HepG2 (cell line): Measurements from ENCODE around the gene AP3B1. TPM values are rescaled to one million over a fixed set of nuclear protein-coding genes. Genes with fewer than 3 reads are reported as not detected.
A peak's percentile ranks its signal among the peaks of the same experiment; 100 is the strongest.

Experiments
- GTF3A ChIP-seq: sonication (generic); formaldehyde crosslinking; conservative IDR thresholded peaks from 2 replicates; pipeline ENCODE4 v1.4.0; 2020; ENCODE audit warnings: mild to moderate bottlenecking, missing genetic modification reagents
- ISL2 ChIP-seq: sonication (generic); formaldehyde crosslinking; IDR thresholded peaks from 2 replicates; pipeline ENCODE4 v1.5.0; 2020; ENCODE audit warnings: missing genetic modification reagents
- JDP2 ChIP-seq: sonication (generic); formaldehyde crosslinking; IDR thresholded peaks from 2 replicates; pipeline ENCODE4 v1.8.1; 2022; ENCODE audit warnings: missing genetic modification reagents, borderline replicate concordance
- KDM6A ChIP-seq: IDR thresholded peaks from 2 replicates; pipeline ENCODE4 v1.6.1; 2016; ENCODE audit warnings: low read depth
- KMT2A ChIP-seq: sonication (generic); formaldehyde crosslinking; IDR thresholded peaks from 2 replicates; pipeline ENCODE4 v1.4.0; 2020; ENCODE audit warnings: missing genetic modification reagents
- MIXL1 ChIP-seq: IDR thresholded peaks from 2 replicates; pipeline ENCODE4 v1.6.1; 2016
- NRL ChIP-seq: sonication (generic); formaldehyde crosslinking; IDR thresholded peaks from 2 replicates; pipeline ENCODE4 v1.5.0; 2020; ENCODE audit warnings: missing genetic modification reagents, mild to moderate bottlenecking, moderate library complexity, borderline replicate concordance
- RORA ChIP-seq: sonication (generic); formaldehyde crosslinking; IDR thresholded peaks from 2 replicates; pipeline ENCODE4 v1.5.0; 2020; ENCODE audit warnings: mild to moderate bottlenecking, missing genetic modification reagents, moderate library complexity
- SAFB2 ChIP-seq: sonication (generic); formaldehyde crosslinking; IDR thresholded peaks from 2 replicates; pipeline ENCODE4 v1.5.1; 2020; ENCODE audit warnings: missing genetic modification reagents, low read depth, mild to moderate bottlenecking, borderline replicate concordance
- SOX6 ChIP-seq, 2 experiments: fragments of 450-650 bp in 1 of 2; sonication (generic) in 1 of 2; formaldehyde crosslinking in 1 of 2; IDR thresholded peaks; 2 replicates each; pipeline versions ENCODE4 v1.4.0 to v1.6.1; 2017 to 2020; ENCODE audit warnings: antibody characterized with exemption in 1 of 2, mild to moderate bottlenecking in 1 of 2, missing genetic modification reagents in 1 of 2
- ZFP82 ChIP-seq: sonication (generic); formaldehyde crosslinking; IDR thresholded peaks from 2 replicates; pipeline ENCODE4 v1.5.1; 2020; ENCODE audit warnings: mild to moderate bottlenecking, missing genetic modification reagents, borderline replicate concordance
- ZMYM2 ChIP-seq: sonication (generic); formaldehyde crosslinking; IDR thresholded peaks from 2 replicates; pipeline ENCODE4 v1.8.0; 2022; ENCODE audit warnings: mild to moderate bottlenecking, missing genetic modification reagents
- ZNF180 ChIP-seq: sonication (generic); formaldehyde crosslinking; IDR thresholded peaks from 2 replicates; pipeline ENCODE4 v1.4.0; 2020; ENCODE audit warnings: low read depth, missing genetic modification reagents, borderline replicate concordance
- ZNF326 ChIP-seq: sonication (generic); formaldehyde crosslinking; IDR thresholded peaks from 2 replicates; pipeline ENCODE4 v1.4.0; 2020; ENCODE audit warnings: missing genetic modification reagents, borderline replicate concordance
- ZNF44 ChIP-seq: sonication (generic); formaldehyde crosslinking; IDR thresholded peaks from 2 replicates; pipeline ENCODE4 v1.5.1; 2020; ENCODE audit warnings: mild to moderate bottlenecking, missing genetic modification reagents
- ZNF441 ChIP-seq: sonication (generic); formaldehyde crosslinking; IDR thresholded peaks from 2 replicates; pipeline ENCODE4 v1.7.0; 2021; ENCODE audit warnings: missing genetic modification reagents, borderline replicate concordance
- ZNF546 ChIP-seq: sonication (generic); formaldehyde crosslinking; conservative IDR thresholded peaks from 2 replicates; pipeline ENCODE4 v1.8.1; 2023; ENCODE audit warnings: mild to moderate bottlenecking, missing genetic modification reagents
- ZNF652 ChIP-seq: IDR thresholded peaks from 2 replicates; pipeline ENCODE4 v1.6.1; 2016; ENCODE audit warnings: low read depth, borderline replicate concordance
- polyA plus RNA-seq, 8 experiments: library from polyadenylated mRNA; depleted of rRNA in 3 of 8; stranded (reverse) in 7 of 8; unstranded in 1 of 8; fragments of >200 nt; fragmentation: Illumina TruSeq in 4 of 8; extraction: Trizol in 4 of 8; gene quantifications; 2 replicates each; pipeline versions ENCODE4 v1.2.1 to v1.2.3, GENCODE V29; 2011 to 2016; ENCODE audit warnings: low read depth in 4 of 8, missing spikeins in 1 of 8, mixed read lengths in 1 of 8; ENCODE audit not compliant: insufficient read depth in 1 of 8
- total RNA-seq, 5 experiments: library from RNA; depleted of rRNA; stranded (reverse); fragments of >200 nt; fragmentation: Illumina TruSeq; extraction: Trizol; gene quantifications; 2 replicates each; pipeline ENCODE4 v1.2.3, GENCODE V29; 2016; ENCODE audit warnings: low read depth in 1 of 5
- TF ChIP-seq, protein P1 (sequence below): sonication (generic); formaldehyde crosslinking; IDR thresholded peaks from 2 replicates; pipeline ENCODE4 v1.5.1; 2020; ENCODE audit warnings: missing genetic modification reagents, mild to moderate bottlenecking, borderline replicate concordance
- TF ChIP-seq, protein P2 (sequence below): sonication (generic); formaldehyde crosslinking; IDR thresholded peaks from 2 replicates; pipeline ENCODE4 v1.4.0; 2020; ENCODE audit warnings: missing genetic modification reagents
- TF ChIP-seq, protein P3 (sequence below): sonication (generic); formaldehyde crosslinking; IDR thresholded peaks from 2 replicates; pipeline ENCODE4 v1.4.0; 2020; ENCODE audit warnings: missing genetic modification reagents
- TF ChIP-seq, protein P4 (sequence below), 2 experiments: sonication (generic) in 1 of 2; formaldehyde crosslinking in 1 of 2; IDR thresholded peaks; 2 replicates each; pipeline versions ENCODE4 v1.4.0 to v1.6.1; 2018 to 2020; ENCODE audit warnings: missing genetic modification reagents in 2 of 2, borderline replicate concordance in 1 of 2, low read depth in 1 of 2, mild to moderate bottlenecking in 1 of 2, missing biosample characterization in 1 of 2
- TF ChIP-seq, protein P5 (sequence below): IDR thresholded peaks from 2 replicates; pipeline ENCODE4 v1.6.1; 2012; ENCODE audit warnings: low read depth, low read length, improper control_type of control experiment

The AP3B1 gene
- total and polyA plus RNA-seq, 2 of the 13 experiments (the other 11 are each of a cell fraction or from before 2014, with no cell fraction given) = 37.7 to 51.2 TPM

DNA sequence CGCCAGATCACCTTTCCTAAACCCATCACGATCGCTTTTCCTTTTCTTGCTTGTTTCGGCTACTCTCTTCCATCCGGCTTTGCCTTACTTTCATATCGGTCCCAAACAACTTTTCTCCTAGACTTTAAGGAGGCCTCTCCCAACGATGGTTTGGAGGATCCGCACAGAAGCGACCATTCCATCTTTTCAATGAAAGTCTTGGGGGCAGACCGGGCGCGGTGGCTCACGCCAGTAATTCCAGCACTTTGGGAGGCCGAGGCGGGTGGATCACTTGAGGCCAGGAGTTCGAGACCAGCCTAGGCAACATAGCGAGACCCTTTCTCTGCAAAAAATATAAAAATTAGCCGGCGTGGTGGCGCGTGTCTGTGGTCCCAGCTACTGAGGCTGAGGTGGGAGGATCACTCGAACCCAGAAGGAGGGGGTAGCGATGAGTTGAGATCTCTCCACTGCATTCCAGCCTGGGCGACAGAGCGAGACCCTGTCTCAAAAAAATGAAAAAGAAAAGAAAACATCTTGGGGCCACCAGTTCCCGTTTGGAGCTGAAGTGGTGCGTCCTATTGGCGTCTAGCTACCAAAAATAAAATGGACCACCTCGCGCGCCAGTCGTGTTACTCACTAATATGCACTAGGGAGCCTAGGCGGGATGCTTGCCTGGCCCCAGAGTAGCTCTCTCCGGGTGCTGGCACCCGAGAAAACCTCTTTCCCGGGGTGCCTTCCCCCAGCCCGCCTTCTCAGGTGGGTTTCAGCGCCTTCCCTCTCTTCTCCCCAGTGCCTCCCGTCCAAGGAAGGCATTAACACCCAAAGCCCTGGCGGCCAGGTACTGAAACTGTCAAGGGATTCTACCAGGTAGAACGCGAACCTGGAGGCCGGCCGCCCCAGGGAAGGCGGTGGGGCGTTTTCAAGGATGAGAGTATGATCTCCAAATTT, 800 bp upstream of the AP3B1 start (continued):
- TF ChIP-seq, protein P1, sequence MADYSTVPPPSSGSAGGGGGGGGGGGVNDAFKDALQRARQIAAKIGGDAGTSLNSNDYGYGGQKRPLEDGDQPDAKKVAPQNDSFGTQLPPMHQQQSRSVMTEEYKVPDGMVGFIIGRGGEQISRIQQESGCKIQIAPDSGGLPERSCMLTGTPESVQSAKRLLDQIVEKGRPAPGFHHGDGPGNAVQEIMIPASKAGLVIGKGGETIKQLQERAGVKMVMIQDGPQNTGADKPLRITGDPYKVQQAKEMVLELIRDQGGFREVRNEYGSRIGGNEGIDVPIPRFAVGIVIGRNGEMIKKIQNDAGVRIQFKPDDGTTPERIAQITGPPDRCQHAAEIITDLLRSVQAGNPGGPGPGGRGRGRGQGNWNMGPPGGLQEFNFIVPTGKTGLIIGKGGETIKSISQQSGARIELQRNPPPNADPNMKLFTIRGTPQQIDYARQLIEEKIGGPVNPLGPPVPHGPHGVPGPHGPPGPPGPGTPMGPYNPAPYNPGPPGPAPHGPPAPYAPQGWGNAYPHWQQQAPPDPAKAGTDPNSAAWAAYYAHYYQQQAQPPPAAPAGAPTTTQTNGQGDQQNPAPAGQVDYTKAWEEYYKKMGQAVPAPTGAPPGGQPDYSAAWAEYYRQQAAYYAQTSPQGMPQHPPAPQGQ = no peak
- TF ChIP-seq KDM6A (CRISPR knock-in tag) (no peak), NRL (CRISPR knock-in tag) (no peak), MIXL1 (0 out of 2 replicates have a peak, but pooled peaks have one; percentile 14), ZNF441 (CRISPR knock-in tag) (no peak), RORA (CRISPR knock-in tag) (0 out of 2 replicates have a peak, but pooled peaks have one; percentile 78), ZFP82 (0 out of 2 replicates have a peak, but pooled peaks have one; percentile 9), ZNF652 (CRISPR knock-in tag) (no peak), ZNF44 (CRISPR knock-in tag) (no peak), SAFB2 (CRISPR knock-in tag) (0 out of 2 replicates have a peak, but pooled peaks have one; percentile 2), ZNF326 (no peak), ZMYM2 (CRISPR knock-in tag) (peak; percentile 90), SOX6 (IDR thresholded peaks at IDR 0.05) (no peak), SOX6 (CRISPR knock-in tag; IDR thresholded peaks at IDR 0.05) (no peak), ISL2 (CRISPR knock-in tag) (no peak), JDP2 (CRISPR knock-in tag) (no peak), ZNF180 (CRISPR knock-in tag) (no peak), GTF3A (no peak), KMT2A (CRISPR knock-in tag) (no peak), ZNF546 (CRISPR knock-in tag) (no peak)
- TF ChIP-seq, protein P2, sequence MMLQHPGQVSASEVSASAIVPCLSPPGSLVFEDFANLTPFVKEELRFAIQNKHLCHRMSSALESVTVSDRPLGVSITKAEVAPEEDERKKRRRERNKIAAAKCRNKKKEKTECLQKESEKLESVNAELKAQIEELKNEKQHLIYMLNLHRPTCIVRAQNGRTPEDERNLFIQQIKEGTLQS (CRISPR knock-in tag) = no peak
- TF ChIP-seq, protein P3, sequence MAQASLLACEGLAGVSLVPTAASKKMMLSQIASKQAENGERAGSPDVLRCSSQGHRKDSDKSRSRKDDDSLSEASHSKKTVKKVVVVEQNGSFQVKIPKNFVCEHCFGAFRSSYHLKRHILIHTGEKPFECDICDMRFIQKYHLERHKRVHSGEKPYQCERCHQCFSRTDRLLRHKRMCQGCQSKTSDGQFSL (CRISPR knock-in tag) = no peak
- TF ChIP-seq, protein P4, sequence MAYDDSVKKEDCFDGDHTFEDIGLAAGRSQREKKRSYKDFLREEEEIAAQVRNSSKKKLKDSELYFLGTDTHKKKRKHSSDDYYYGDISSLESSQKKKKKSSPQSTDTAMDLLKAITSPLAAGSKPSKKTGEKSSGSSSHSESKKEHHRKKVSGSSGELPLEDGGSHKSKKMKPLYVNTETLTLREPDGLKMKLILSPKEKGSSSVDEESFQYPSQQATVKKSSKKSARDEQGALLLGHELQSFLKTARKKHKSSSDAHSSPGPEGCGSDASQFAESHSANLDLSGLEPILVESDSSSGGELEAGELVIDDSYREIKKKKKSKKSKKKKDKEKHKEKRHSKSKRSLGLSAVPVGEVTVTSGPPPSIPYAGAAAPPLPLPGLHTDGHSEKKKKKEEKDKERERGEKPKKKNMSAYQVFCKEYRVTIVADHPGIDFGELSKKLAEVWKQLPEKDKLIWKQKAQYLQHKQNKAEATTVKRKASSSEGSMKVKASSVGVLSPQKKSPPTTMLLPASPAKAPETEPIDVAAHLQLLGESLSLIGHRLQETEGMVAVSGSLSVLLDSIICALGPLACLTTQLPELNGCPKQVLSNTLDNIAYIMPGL (CRISPR knock-in tag; IDR thresholded peaks at IDR 0.05; ENCODE audit: borderline replicate concordance in 1 of 2, low read depth in 1 of 2) = no peak; a peak in 2 of 4 replicates
- TF ChIP-seq, protein P5, sequence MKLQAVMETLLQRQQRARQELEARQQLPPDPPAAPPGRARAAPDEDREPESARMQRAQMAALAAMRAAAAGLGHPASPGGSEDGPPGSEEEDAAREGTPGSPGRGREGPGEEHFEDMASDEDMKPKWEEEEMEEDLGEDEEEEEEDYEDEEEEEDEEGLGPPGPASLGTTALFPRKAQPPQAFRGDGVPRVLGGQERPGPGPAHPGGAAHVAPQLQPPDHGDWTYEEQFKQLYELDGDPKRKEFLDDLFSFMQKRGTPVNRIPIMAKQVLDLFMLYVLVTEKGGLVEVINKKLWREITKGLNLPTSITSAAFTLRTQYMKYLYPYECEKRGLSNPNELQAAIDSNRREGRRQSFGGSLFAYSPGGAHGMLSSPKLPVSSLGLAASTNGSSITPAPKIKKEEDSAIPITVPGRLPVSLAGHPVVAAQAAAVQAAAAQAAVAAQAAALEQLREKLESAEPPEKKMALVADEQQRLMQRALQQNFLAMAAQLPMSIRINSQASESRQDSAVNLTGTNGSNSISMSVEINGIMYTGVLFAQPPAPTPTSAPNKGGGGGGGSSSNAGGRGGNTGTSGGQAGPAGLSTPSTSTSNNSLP = no peak
